GM12891 (cell line): ENCODE data around the gene ANKDD1A.

Source experiments
- PAX5 ChIP-seq: IDR thresholded peaks from 2 replicates; pipeline ENCODE4 v1.6.1; 2011; ENCODE audit warnings: low read length, moderate library complexity, mild to moderate bottlenecking; ENCODE audit not compliant: insufficient read depth, severe bottlenecking
- POLR2A ChIP-seq: IDR thresholded peaks from 2 replicates; pipeline ENCODE4 v1.6.1; 2011; ENCODE audit warnings: low read depth, low read length, control low read depth
- POLR2AphosphoS5 ChIP-seq: IDR thresholded peaks from 2 replicates; pipeline ENCODE4 v1.6.1; 2011; ENCODE audit warnings: low read depth, low read length, control low read depth
- POU2F2 ChIP-seq: IDR thresholded peaks from 2 replicates; pipeline ENCODE4 v1.6.1; 2011; ENCODE audit warnings: low read depth, mild to moderate bottlenecking, control low read depth, low read length, moderate library complexity
- SPI1 ChIP-seq: IDR thresholded peaks from 2 replicates; pipeline ENCODE4 v1.6.1; 2011; ENCODE audit warnings: low read depth, low read length, control low read depth
- TAF1 ChIP-seq: IDR thresholded peaks from 2 replicates; pipeline ENCODE4 v1.6.1; 2011; ENCODE audit warnings: low read depth, low read length, control low read depth

- TF ChIP-seq POLR2A (peak; percentile 76; the same call in 1 of the 2 replicates), TAF1 (no peak), POLR2AphosphoS5 (peak; percentile 78; the same call in 1 of the 2 replicates), SPI1 (peak; percentile 88), PAX5 (no peak), POU2F2 (0 out of 2 replicates have a peak, but pooled peaks have one; percentile 10)
These were observed 77.9 kb downstream of the ANKDD1A start, which contains the start of gene SPG21 for GRCh38 chr15:64989416-64990167.
